Keratinocyte (primary cell): ENCODE data around the gene CLMN. TPM values are rescaled to one million over a fixed set of nuclear protein-coding genes. Genes with fewer than 3 reads are reported as not detected.

ENCODE experiments used
- DNase-seq: peaks from one replicate; pipeline ENCODE4 v3.0.0-alpha.2; 2011; ENCODE audit warnings: low read depth, missing footprints, low spot score
- FAIRE-seq: peaks from 2 replicates; lab custom pipeline; 2011; peaks lifted over from hg19 to GRCh38; lab: Jason Lieb, UNC
- H2AFZ ChIP-seq: 2 replicates; pipeline ENCODE4 v1.6.0; 2012; ENCODE audit warnings: low read length, control low read depth, inconsistent platforms; ENCODE audit not compliant: control insufficient read depth
- H3K27ac ChIP-seq: 2 replicates; pipeline ENCODE4 v1.5.1; 2011; ENCODE audit warnings: low read length; ENCODE audit not compliant: control insufficient read depth, insufficient read depth
- H3K27me3 ChIP-seq: 3 replicates; pipeline ENCODE4 v1.6.0; 2011; ENCODE audit warnings: low read length; ENCODE audit not compliant: control insufficient read depth, insufficient read depth; ENCODE audit errors: extremely low read depth
- H3K36me3 ChIP-seq, 2 experiments: 2 replicates in 1 of 2; 3 replicates in 1 of 2; pipeline ENCODE4 v1.5.1; 2011; ENCODE audit warnings: low read length in 2 of 2, mild to moderate bottlenecking in 1 of 2; ENCODE audit not compliant: control insufficient read depth in 2 of 2, insufficient read depth in 2 of 2; ENCODE audit errors: extremely low read depth in 1 of 2
- H3K4me1 ChIP-seq: 3 replicates; pipeline ENCODE4 v1.5.1; 2011; ENCODE audit warnings: low read length; ENCODE audit not compliant: control insufficient read depth, insufficient read depth; ENCODE audit errors: extremely low read depth
- H3K4me2 ChIP-seq: 3 replicates; pipeline ENCODE4 v1.6.0; 2011; ENCODE audit warnings: low read depth, low read length; ENCODE audit not compliant: control insufficient read depth, insufficient read depth; ENCODE audit errors: extremely low read depth
- H3K4me3 ChIP-seq, 3 experiments: fragments of 200-600 bp in 1 of 3; sonication (generic) in 1 of 3; 2 replicates in 2 of 3; 3 replicates in 1 of 3; pipeline ENCODE4 v1.5.1; 2011 to 2016; ENCODE audit warnings: low read length in 3 of 3, mild to moderate bottlenecking in 3 of 3, control low read depth in 2 of 3, inconsistent platforms in 1 of 3, low read depth in 1 of 3, mixed read lengths in 1 of 3, mixed run types in 1 of 3, moderate library complexity in 1 of 3; ENCODE audit not compliant: control insufficient read depth in 2 of 3, insufficient read depth in 2 of 3; ENCODE audit errors: extremely low read depth in 1 of 3
- H3K79me2 ChIP-seq: 2 replicates; pipeline ENCODE4 v1.6.0; 2012; ENCODE audit warnings: low read length; ENCODE audit not compliant: control insufficient read depth, insufficient read depth
- H3K9ac ChIP-seq: 3 replicates; pipeline ENCODE4 v1.6.0; 2011; ENCODE audit warnings: low read length; ENCODE audit not compliant: control insufficient read depth, insufficient read depth; ENCODE audit errors: extremely low read depth
- H3K9me1 ChIP-seq: 3 replicates; pipeline ENCODE4 v1.6.0; 2011; ENCODE audit warnings: low read length; ENCODE audit not compliant: control insufficient read depth, insufficient read depth; ENCODE audit errors: extremely low read depth
- H3K9me3 ChIP-seq: 2 replicates; pipeline ENCODE4 v1.5.1; 2012; ENCODE audit warnings: low read depth, low read length; ENCODE audit not compliant: control insufficient read depth
- H4K20me1 ChIP-seq: 3 replicates; pipeline ENCODE4 v1.6.0; 2011; ENCODE audit warnings: low read length; ENCODE audit not compliant: control insufficient read depth, insufficient read depth; ENCODE audit errors: extremely low read depth
- CTCF ChIP-seq, 3 experiments: IDR thresholded peaks in 1 of 3; conservative IDR thresholded peaks in 1 of 3; optimal IDR thresholded peaks in 1 of 3; 2 replicates in 2 of 3; 3 replicates in 1 of 3; pipeline versions ENCODE3 to v1.5.1; 2011; ENCODE audit warnings: low read length in 3 of 3, mild to moderate bottlenecking in 3 of 3, moderate library complexity in 2 of 3, control low read depth in 1 of 3, inconsistent platforms in 1 of 3; ENCODE audit not compliant: insufficient read depth in 2 of 3; ENCODE audit errors: extremely low read depth in 1 of 3
- EZH2 ChIP-seq: IDR thresholded peaks from one replicate; pipeline ENCODE4 v1.6.1; 2012; ENCODE audit warnings: inconsistent platforms, mild to moderate bottlenecking, low read length, moderate library complexity
- dilution Hi-C: fragments of 300-500 bp; cut with MboI; formaldehyde crosslinking; loops from one replicate; pipeline ENCODE4 v1.7.0; 2020; ENCODE audit warnings: low sequenced_read_pairs; ENCODE audit not compliant: extremely low pct_ligation_motif_present
- polyA plus RNA-seq, 5 experiments: library from polyadenylated mRNA; depleted of rRNA in 3 of 5; stranded (reverse) in 3 of 5; stranded (forward) in 1 of 5; unstranded in 1 of 5; fragments of >200 nt; gene quantifications; 1 replicate in 1 of 5; 2 replicates in 3 of 5; 3 replicates in 1 of 5; pipeline versions ENCODE4 v1.2.1 to v1.2.3, GENCODE V29; 2011 to 2012; ENCODE audit warnings: missing spikeins in 2 of 5, low read depth in 1 of 5, low replicate concordance in 1 of 5

Gene CLMN
- polyA plus RNA-seq, 1 donor (not counting 4 experiments of a cell fraction or from before 2014, with no cell fraction given) = 6.1 TPM

- H3K9me1 ChIP-seq = peaks cover 2% of the 10 kb centered on the region
- no peak overlapping the region for H3K4me3 ChIP-seq
- H3K4me1 ChIP-seq = peaks cover 19% of the 10 kb centered on the region
- dilution Hi-C loops = no loop called here
- H3K4me2 ChIP-seq = no peak overlapping the region
- H3K9me3 ChIP-seq = no peaks in the 10 kb centered on the region
- H4K20me1 ChIP-seq = peaks cover 3% of the 10 kb centered on the region
- no peak overlapping the region for H3K27ac ChIP-seq
- H3K79me2 ChIP-seq = no peaks in the 10 kb centered on the region
- H3K27me3 ChIP-seq = no peaks in the 10 kb centered on the region
- no peaks in the 10 kb centered on the region for H3K36me3 ChIP-seq
- H2AFZ ChIP-seq = no peak overlapping the region
- H3K9ac ChIP-seq = no peak overlapping the region
- DNase-seq = no peak
- FAIRE-seq = no peak
- TF ChIP-seq EZH2 = no peak
- no peak for TF ChIP-seq CTCF (optimal IDR thresholded peaks at IDR 0.05 in 1 of 3, IDR thresholded peaks at IDR 0.05 in 1 of 3, conservative IDR thresholded peaks at IDR 0.05 in 1 of 3; ENCODE audit: extremely low read depth in 1 of 3, insufficient read depth in 2 of 3, low read length in 3 of 3)
Measured at GRCh38 chr14:95313707-95314106, 6.0 kb downstream of the CLMN start.

GRCh38 chr14:95313190-95313589 lies 6.5 kb downstream of the CLMN start:
- no peak overlapping the region for H3K4me3 ChIP-seq
- H2AFZ ChIP-seq = no peak overlapping the region
- FAIRE-seq (no peak), DNase-seq (no peak)
- H3K9ac ChIP-seq = no peak overlapping the region
- no peak overlapping the region for H3K4me2 ChIP-seq
- peaks cover 3% of the 10 kb centered on the region for H4K20me1 ChIP-seq
- no peaks in the 10 kb centered on the region for H3K9me3 ChIP-seq
- no peaks in the 10 kb centered on the region for H3K79me2 ChIP-seq
- H3K27me3 ChIP-seq = no peaks in the 10 kb centered on the region
- peaks cover 18% of the 10 kb centered on the region for H3K4me1 ChIP-seq
- peaks cover 2% of the 10 kb centered on the region for H3K9me1 ChIP-seq
- dilution Hi-C loops = no loop called here
- no peak overlapping the region for H3K27ac ChIP-seq
- no peak for TF ChIP-seq EZH2
- no peak for TF ChIP-seq CTCF (optimal IDR thresholded peaks at IDR 0.05 in 1 of 3, IDR thresholded peaks at IDR 0.05 in 1 of 3, conservative IDR thresholded peaks at IDR 0.05 in 1 of 3; ENCODE audit: extremely low read depth in 1 of 3, insufficient read depth in 2 of 3, low read length in 3 of 3)
- no peaks in the 10 kb centered on the region for H3K36me3 ChIP-seq
